HEK293 (cell line): ENCODE data around the gene NXPH4.
A peak's percentile ranks its signal among the peaks of the same experiment; 100 is the strongest.

ENCODE experiments used
- CTCF ChIA-PET: fragments of 350-600 bp; formaldehyde crosslinking; extraction: SDS; loops from one replicate; lab custom pipeline; 2021; ENCODE audit warnings: antibody characterized with exemption; lab: Yijun Ruan, JAX
- POLR2A ChIA-PET: fragments of 300-600 bp; formaldehyde crosslinking; extraction: SDS; loops from one replicate; lab custom pipeline; 2020; ENCODE audit warnings: antibody characterized with exemption, inconsistent platforms; lab: Yijun Ruan, JAX
- H3K27ac ChIP-seq: fragments of 200-500 bp; sonication (Bioruptor generic); 2 replicates; pipeline ENCODE4 v1.5.1; 2014; ENCODE audit warnings: low read depth, low read length, control low read depth, inconsistent platforms; ENCODE audit errors: extremely low read depth
- H3K36me3 ChIP-seq, 2 experiments: fragments of 200-500 bp in 1 of 2; sonication (Bioruptor generic) in 1 of 2; 1 replicate in 1 of 2; 2 replicates in 1 of 2; pipeline ENCODE4 v1.5.1; 2014 to 2017; ENCODE audit warnings: inconsistent platforms in 2 of 2, low read length in 2 of 2; ENCODE audit not compliant: control insufficient read depth in 2 of 2, insufficient read depth in 1 of 2
- H3K4me1 ChIP-seq: fragments of 200-500 bp; sonication (Bioruptor generic); 2 replicates; pipeline ENCODE4 v1.5.1; 2014; ENCODE audit warnings: mild to moderate bottlenecking, low read length, inconsistent platforms; ENCODE audit not compliant: control insufficient read depth, insufficient read depth
- H3K4me3 ChIP-seq: 2 replicates; pipeline ENCODE4 v1.5.1; 2011; ENCODE audit warnings: low read depth, mild to moderate bottlenecking, control low read depth, low read length, moderate library complexity
- H3K9me3 ChIP-seq: fragments of 200-500 bp; sonication (Bioruptor generic); 2 replicates; pipeline ENCODE4 v1.5.1; 2014; ENCODE audit warnings: low read depth, low read length, inconsistent platforms; ENCODE audit not compliant: control insufficient read depth, insufficient read depth
- KLF10 ChIP-seq: fragments of 450-650 bp; IDR thresholded peaks from 2 replicates; pipeline ENCODE4 v1.5.1; 2018; ENCODE audit warnings: missing biosample characterization, mild to moderate bottlenecking, missing genetic modification characterization
- SCRT1 ChIP-seq: fragments of 450-650 bp; formaldehyde crosslinking; IDR thresholded peaks from 2 replicates; pipeline ENCODE4 v1.5.1; 2016; ENCODE audit warnings: missing biosample characterization, missing genetic modification characterization, borderline replicate concordance
- ZBTB21 ChIP-seq: fragments of 450-650 bp; formaldehyde crosslinking; IDR thresholded peaks from 2 replicates; pipeline ENCODE4 v1.5.1; 2017; ENCODE audit warnings: missing biosample characterization, missing genetic modification characterization
- ZEB2 ChIP-seq: fragments of 450-650 bp; formaldehyde crosslinking; IDR thresholded peaks from 2 replicates; pipeline ENCODE4 v1.5.1; 2016; ENCODE audit warnings: missing biosample characterization, missing genetic modification characterization
- ZFP3 ChIP-seq: fragments of 450-650 bp; formaldehyde crosslinking; IDR thresholded peaks from 2 replicates; pipeline ENCODE4 v1.5.1; 2016; ENCODE audit warnings: low read depth, missing biosample characterization, missing genetic modification characterization
- ZNF133 ChIP-seq: fragments of 450-650 bp; formaldehyde crosslinking; IDR thresholded peaks from 2 replicates; pipeline ENCODE4 v1.5.1; 2016; ENCODE audit warnings: missing biosample characterization, missing genetic modification characterization
- ZNF16 ChIP-seq: fragments of 450-650 bp; formaldehyde crosslinking; IDR thresholded peaks from 2 replicates; pipeline ENCODE4 v1.5.1; 2016; ENCODE audit warnings: low read depth, missing biosample characterization, missing genetic modification characterization
- ZNF211 ChIP-seq: fragments of 450-650 bp; formaldehyde crosslinking; IDR thresholded peaks from 2 replicates; pipeline ENCODE4 v1.5.1; 2016; ENCODE audit warnings: low read depth, missing biosample characterization, missing genetic modification characterization
- ZNF341 ChIP-seq: fragments of 450-650 bp; formaldehyde crosslinking; IDR thresholded peaks from 2 replicates; pipeline ENCODE4; 2016; ENCODE audit warnings: low read depth, missing biosample characterization, missing genetic modification characterization
- ZNF362 ChIP-seq: fragments of 450-650 bp; formaldehyde crosslinking; IDR thresholded peaks from 2 replicates; pipeline ENCODE4 v1.5.1; 2016; ENCODE audit warnings: missing biosample characterization, missing genetic modification characterization
- ZNF404 ChIP-seq: fragments of 450-650 bp; formaldehyde crosslinking; IDR thresholded peaks from 2 replicates; pipeline ENCODE4 v1.5.1; 2017; ENCODE audit warnings: missing biosample characterization, missing genetic modification characterization
- ZNF416 ChIP-seq: fragments of 450-650 bp; formaldehyde crosslinking; IDR thresholded peaks from 2 replicates; pipeline ENCODE4 v1.5.1; 2016; ENCODE audit warnings: missing biosample characterization, missing genetic modification characterization
- ZNF48 ChIP-seq: fragments of 450-650 bp; formaldehyde crosslinking; IDR thresholded peaks from 2 replicates; pipeline ENCODE4 v1.5.1; 2016; ENCODE audit warnings: missing biosample characterization, missing genetic modification characterization
- ZNF510 ChIP-seq: fragments of 450-650 bp; formaldehyde crosslinking; IDR thresholded peaks from 2 replicates; pipeline ENCODE4 v1.5.1; 2018; ENCODE audit warnings: mild to moderate bottlenecking, missing genetic modification characterization, missing biosample characterization; ENCODE audit not compliant: insufficient replicate concordance
- ZNF514 ChIP-seq: fragments of 450-650 bp; formaldehyde crosslinking; IDR thresholded peaks from 2 replicates; pipeline ENCODE4 v1.5.1; 2016; ENCODE audit warnings: missing biosample characterization, missing genetic modification characterization
- ZNF530 ChIP-seq: fragments of 450-650 bp; formaldehyde crosslinking; IDR thresholded peaks from 2 replicates; pipeline ENCODE4 v1.5.1; 2016; ENCODE audit warnings: low read depth, missing biosample characterization, missing genetic modification characterization
- ZNF610 ChIP-seq: fragments of 450-650 bp; formaldehyde crosslinking; IDR thresholded peaks from 2 replicates; pipeline ENCODE4 v1.5.1; 2016; ENCODE audit warnings: missing biosample characterization, missing genetic modification characterization, borderline replicate concordance
- ZNF658 ChIP-seq: fragments of 450-650 bp; formaldehyde crosslinking; IDR thresholded peaks from 2 replicates; pipeline ENCODE4; 2016; ENCODE audit warnings: missing biosample characterization, missing genetic modification characterization
- ZNF660 ChIP-seq: fragments of 450-650 bp; IDR thresholded peaks from 2 replicates; pipeline ENCODE4 v1.5.1; 2018; ENCODE audit warnings: missing biosample characterization, mild to moderate bottlenecking, missing genetic modification characterization
- ZNF670 ChIP-seq: fragments of 450-650 bp; formaldehyde crosslinking; IDR thresholded peaks from 2 replicates; pipeline ENCODE4 v1.5.1; 2016; ENCODE audit warnings: missing biosample characterization, missing genetic modification characterization, low read depth
- ZNF792 ChIP-seq: fragments of 450-650 bp; formaldehyde crosslinking; IDR thresholded peaks from 2 replicates; pipeline ENCODE4 v1.5.1; 2016; ENCODE audit warnings: missing biosample characterization, missing genetic modification characterization
- ZSCAN16 ChIP-seq: fragments of 450-650 bp; formaldehyde crosslinking; IDR thresholded peaks from 2 replicates; pipeline ENCODE4 v1.5.1; 2016; ENCODE audit warnings: missing biosample characterization, missing genetic modification characterization
- ZSCAN4 ChIP-seq: fragments of 450-650 bp; formaldehyde crosslinking; IDR thresholded peaks from 2 replicates; pipeline ENCODE4 v1.5.1; 2017; ENCODE audit warnings: missing biosample characterization, missing genetic modification characterization
- TF ChIP-seq, protein P1 (sequence below): fragments of 450-650 bp; formaldehyde crosslinking; IDR thresholded peaks from 2 replicates; pipeline ENCODE4 v1.5.1; 2016; ENCODE audit warnings: missing biosample characterization, missing genetic modification characterization
- TF ChIP-seq, protein P2 (sequence below): fragments of 450-650 bp; formaldehyde crosslinking; IDR thresholded peaks from 2 replicates; pipeline ENCODE4 v1.5.1; 2016; ENCODE audit warnings: missing biosample characterization, missing genetic modification characterization
- TF ChIP-seq, protein P3 (sequence below): fragments of 450-650 bp; formaldehyde crosslinking; IDR thresholded peaks from 2 replicates; pipeline ENCODE4 v1.5.1; 2016; ENCODE audit warnings: missing biosample characterization, missing genetic modification characterization

Gene NXPH4

DNA sequence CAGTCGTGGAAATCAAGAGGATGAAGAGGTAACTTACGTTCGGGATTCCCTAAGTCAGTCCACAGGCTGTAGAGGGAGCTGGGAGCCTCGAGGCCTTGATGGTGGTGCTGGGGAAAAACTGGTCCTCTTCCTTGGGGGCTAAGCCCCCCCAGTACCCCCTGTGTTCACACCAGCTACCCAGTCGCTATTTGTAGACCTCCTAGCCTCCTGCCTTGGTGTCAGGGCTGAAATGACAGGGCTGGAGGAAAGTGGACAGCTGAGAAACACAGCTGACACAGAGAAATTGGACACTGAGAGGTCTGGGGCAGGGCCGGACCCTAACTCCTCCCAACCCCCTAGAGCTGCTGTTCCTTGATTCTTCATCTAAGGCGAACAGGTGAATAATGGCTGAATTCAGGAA lies 34.4 kb downstream of the NXPH4 start, which contains the start of gene STAC3 (continued):
- TF ChIP-seq ZNF404 (no peak), ZNF510 (tag by site-specific recombination) (no peak), ZNF660 (tag by site-specific recombination) (no peak), ZFP3 (tag by site-specific recombination) (no peak), ZNF610 (tag by site-specific recombination) (no peak), ZSCAN4 (tag by site-specific recombination) (no peak), ZNF362 (no peak), ZNF658 (tag by site-specific recombination) (no peak), ZNF416 (tag by site-specific recombination) (no peak), ZNF48 (tag by site-specific recombination) (no peak), ZNF133 (tag by site-specific recombination) (no peak)
- TF ChIP-seq, protein P1, sequence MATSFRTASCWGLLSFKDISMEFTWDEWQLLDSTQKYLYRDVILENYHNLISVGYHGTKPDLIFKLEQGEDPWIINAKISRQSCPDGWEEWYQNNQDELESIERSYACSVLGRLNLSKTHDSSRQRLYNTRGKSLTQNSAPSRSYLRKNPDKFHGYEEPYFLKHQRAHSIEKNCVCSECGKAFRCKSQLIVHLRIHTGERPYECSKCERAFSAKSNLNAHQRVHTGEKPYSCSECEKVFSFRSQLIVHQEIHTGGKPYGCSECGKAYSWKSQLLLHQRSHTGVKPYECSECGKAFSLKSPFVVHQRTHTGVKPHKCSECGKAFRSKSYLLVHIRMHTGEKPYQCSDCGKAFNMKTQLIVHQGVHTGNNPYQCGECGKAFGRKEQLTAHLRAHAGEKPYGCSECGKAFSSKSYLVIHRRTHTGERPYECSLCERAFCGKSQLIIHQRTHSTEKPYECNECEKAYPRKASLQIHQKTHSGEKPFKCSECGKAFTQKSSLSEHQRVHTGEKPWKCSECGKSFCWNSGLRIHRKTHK (tag by site-specific recombination), result no peak

- POLR2A ChIA-PET, result interaction anchor here (0.6 kb wide), 1 partner anchor 201 kb away, joined by 3 read pairs; no protein-coding TSS in a partner anchor
- CTCF ChIA-PET, result interaction anchor here (0.9 to 1.1 kb wide), 2 partner anchors 9 to 41 kb away, joined by 3 to 4 read pairs; no protein-coding TSS in a partner anchor
- no peak overlapping the region for H3K4me3 ChIP-seq
- no peak overlapping the region for H3K27ac ChIP-seq
- no peak for TF ChIP-seq ZNF16 (tag by site-specific recombination)
- TF ChIP-seq, protein P2, sequence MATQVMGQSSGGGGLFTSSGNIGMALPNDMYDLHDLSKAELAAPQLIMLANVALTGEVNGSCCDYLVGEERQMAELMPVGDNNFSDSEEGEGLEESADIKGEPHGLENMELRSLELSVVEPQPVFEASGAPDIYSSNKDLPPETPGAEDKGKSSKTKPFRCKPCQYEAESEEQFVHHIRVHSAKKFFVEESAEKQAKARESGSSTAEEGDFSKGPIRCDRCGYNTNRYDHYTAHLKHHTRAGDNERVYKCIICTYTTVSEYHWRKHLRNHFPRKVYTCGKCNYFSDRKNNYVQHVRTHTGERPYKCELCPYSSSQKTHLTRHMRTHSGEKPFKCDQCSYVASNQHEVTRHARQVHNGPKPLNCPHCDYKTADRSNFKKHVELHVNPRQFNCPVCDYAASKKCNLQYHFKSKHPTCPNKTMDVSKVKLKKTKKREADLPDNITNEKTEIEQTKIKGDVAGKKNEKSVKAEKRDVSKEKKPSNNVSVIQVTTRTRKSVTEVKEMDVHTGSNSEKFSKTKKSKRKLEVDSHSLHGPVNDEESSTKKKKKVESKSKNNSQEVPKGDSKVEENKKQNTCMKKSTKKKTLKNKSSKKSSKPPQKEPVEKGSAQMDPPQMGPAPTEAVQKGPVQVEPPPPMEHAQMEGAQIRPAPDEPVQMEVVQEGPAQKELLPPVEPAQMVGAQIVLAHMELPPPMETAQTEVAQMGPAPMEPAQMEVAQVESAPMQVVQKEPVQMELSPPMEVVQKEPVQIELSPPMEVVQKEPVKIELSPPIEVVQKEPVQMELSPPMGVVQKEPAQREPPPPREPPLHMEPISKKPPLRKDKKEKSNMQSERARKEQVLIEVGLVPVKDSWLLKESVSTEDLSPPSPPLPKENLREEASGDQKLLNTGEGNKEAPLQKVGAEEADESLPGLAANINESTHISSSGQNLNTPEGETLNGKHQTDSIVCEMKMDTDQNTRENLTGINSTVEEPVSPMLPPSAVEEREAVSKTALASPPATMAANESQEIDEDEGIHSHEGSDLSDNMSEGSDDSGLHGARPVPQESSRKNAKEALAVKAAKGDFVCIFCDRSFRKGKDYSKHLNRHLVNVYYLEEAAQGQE, result peak; percentile 95
- H3K4me1 ChIP-seq, result 0 out of 2 replicates have a peak, but pooled peaks cover 4% of the 10 kb centered on the region
- no peaks in the 10 kb centered on the region for H3K9me3 ChIP-seq
- H3K36me3 ChIP-seq, result peaks cover 3 to 52% of the 10 kb centered on the region in 2 experiments
Observed at GRCh38 chr12:57254506-57255280, 38.1 kb downstream of the NXPH4 start.

- Histone ChIP-seq H3K27ac (no peak overlapping the region), H3K36me3 (peaks cover 7 to 65% of the 10 kb centered on the region in 2 experiments), H3K4me1 (0 out of 2 replicates have a peak, but pooled peaks cover 2% of the 10 kb centered on the region), H3K4me3 (no peak overlapping the region), H3K9me3 (no peaks in the 10 kb centered on the region)
- CTCF ChIA-PET, result interaction anchor here (1.0 kb wide), 1 partner anchor 42 kb away, joined by 3 read pairs; no protein-coding TSS in a partner anchor
- POLR2A ChIA-PET, result no interaction called here
- no peak for TF ChIP-seq ZNF530 (tag by site-specific recombination)
- TF ChIP-seq KLF10 (tag by site-specific recombination), result no peak
- no peak for TF ChIP-seq ZEB2 (tag by site-specific recombination)
- no peak for TF ChIP-seq ZBTB21 (tag by site-specific recombination)
- TF ChIP-seq, protein P3, sequence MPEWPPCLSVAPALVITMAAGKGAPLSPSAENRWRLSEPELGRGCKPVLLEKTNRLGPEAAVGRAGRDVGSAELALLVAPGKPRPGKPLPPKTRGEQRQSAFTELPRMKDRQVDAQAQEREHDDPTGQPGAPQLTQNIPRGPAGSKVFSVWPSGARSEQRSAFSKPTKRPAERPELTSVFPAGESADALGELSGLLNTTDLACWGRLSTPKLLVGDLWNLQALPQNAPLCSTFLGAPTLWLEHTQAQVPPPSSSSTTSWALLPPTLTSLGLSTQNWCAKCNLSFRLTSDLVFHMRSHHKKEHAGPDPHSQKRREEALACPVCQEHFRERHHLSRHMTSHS (tag by site-specific recombination), result no peak
- no peak for TF ChIP-seq SCRT1 (tag by site-specific recombination)
- no peak for TF ChIP-seq ZNF341 (tag by site-specific recombination)
- TF ChIP-seq ZNF48 (tag by site-specific recombination), result no peak
- no peak for TF ChIP-seq ZNF514 (tag by site-specific recombination)
- no peak for TF ChIP-seq ZNF670
- no peak for TF ChIP-seq ZSCAN16 (tag by site-specific recombination)
- no peak for TF ChIP-seq ZNF211 (tag by site-specific recombination)
- TF ChIP-seq ZNF792, result no peak
Observed at GRCh38 chr12:57255916-57256315, 39.3 kb downstream of the NXPH4 start.
